Heart left ventricle (tissue), 16 donors: ENCODE measurements around the gene NUCKS1. TPM values are rescaled to one million over a fixed set of nuclear protein-coding genes. Genes with fewer than 3 reads are reported as not detected.

Source experiments
- ATAC-seq, 4 donors: fragments of 200-7000 bp; cut with Tn5 transposase; one replicate each; pipeline ENCODE4 v1.9.1; 2020 to 2022; ENCODE audit warnings: moderate library complexity in 4 of 4, mild to moderate bottlenecking in 3 of 4, moderate number of reproducible peaks in 1 of 4
- DNase-seq, 5 donors: peaks; one replicate each; pipeline ENCODE4 v3.0.0-alpha.2; 2020
- H3K27ac ChIP-seq, 12 donors: fragments of 200-600 bp; sonication (generic) in 4 of 12; one replicate each; pipeline versions ENCODE4 v1.5.0 to v1.8.0; 2016 to 2022; ENCODE audit warnings: mild to moderate bottlenecking in 2 of 12
- H3K27me3 ChIP-seq, 9 donors: fragments of 200-600 bp; sonication (generic) in 2 of 9; one replicate each; pipeline versions ENCODE4 v1.5.1 to v1.8.0; 2016 to 2022; ENCODE audit warnings: mild to moderate bottlenecking in 3 of 9
- H3K36me3 ChIP-seq, 9 donors: fragments of 200-600 bp; sonication (generic) in 2 of 9; one replicate each; pipeline versions ENCODE4 v1.5.0 to v1.8.0; 2018 to 2022; ENCODE audit warnings: mild to moderate bottlenecking in 2 of 9
- H3K4me1 ChIP-seq, 12 donors: fragments of 200-600 bp; sonication (generic) in 4 of 12; one replicate each; pipeline versions ENCODE4 v1.5.0 to v1.8.0; 2016 to 2022; ENCODE audit warnings: mild to moderate bottlenecking in 3 of 12
- H3K4me3 ChIP-seq, 12 donors: fragments of 200-600 bp; sonication (generic) in 4 of 12; one replicate each; pipeline versions ENCODE4 v1.5.0 to v1.8.0; 2017 to 2022; ENCODE audit warnings: mild to moderate bottlenecking in 9 of 12, moderate library complexity in 4 of 12
- H3K9me3 ChIP-seq, 12 donors: fragments of 200-600 bp; sonication (generic) in 4 of 12; one replicate each; pipeline versions ENCODE4 v1.5.0 to v1.8.0; 2016 to 2022; ENCODE audit warnings: mild to moderate bottlenecking in 1 of 12
- CTCF ChIP-seq, 12 donors: fragments of 200-600 bp; sonication (generic) in 4 of 12; IDR thresholded peaks; one replicate each; pipeline versions ENCODE4 v1.5.0 to v1.8.0; 2018 to 2022; ENCODE audit warnings: antibody characterized with exemption in 12 of 12, mild to moderate bottlenecking in 5 of 12
- POLR2A ChIP-seq, 2 donors: fragments of 450-650 bp; IDR thresholded peaks; one replicate each; pipeline ENCODE4 v1.6.1; 2017; ENCODE audit warnings: antibody characterized with exemption in 2 of 2, mild to moderate bottlenecking in 2 of 2, moderate library complexity in 2 of 2
- WGBS, 4 donors: extraction: QIAGEN DNeasy Blood & Tissue Kit in 2 of 4; methylation state at CpG; one replicate each; pipeline versions ENCODE4 v1.1.5 to v1.1.7; 2013 to 2018; 5-methylcytosine and 5-hydroxymethylcytosine counted together
- intact Hi-C, 10 donors: fragments of 100-400 bp; cut with DNase I; formaldehyde crosslinking; loops; one replicate each; pipeline versions ENCODE4 v1.11.1 to v1.14.2; 2022
- polyA plus RNA-seq, 2 donors: library from polyadenylated mRNA; stranded (reverse); fragments of 200-250 nt; gene quantifications; one replicate each; pipeline ENCODE4 v1.2.3, GENCODE V29; 2013
- total RNA-seq, 9 donors: library from RNA; depleted of rRNA in 2 of 9; stranded (reverse); fragments of >200 nt in 2 of 9; fragmentation: NEBNext Ultra II Directional in 3 of 9; extraction: Animal tissue kit (Norgen Biotek cat#: 25700) in 3 of 9; gene quantifications; one replicate each; pipeline versions ENCODE4 v1.1.0 to v1.2.4, GENCODE V29; 2016 to 2023
- donor health status: ischemic (EF 13 %, LVEDD 7.1; RV severe dilation, severe dysfunction).
- donor health status: healthy with polysubstance abuse.
- donor health status: DM: no; HTN: yes; CAD: no.
- donor health status: DM: no; HTN: no; CAD: no.
- donor health status: ischemic (EF 25% LVEDD 6.9; RV normal size, moderate dysfunction).
- donor health status: ischemic (EF 25% LVEDD 5.7; RV mildly dilated, moderate dysfunction).
- donor health status: healthy.
- donor health status: DM: yes; HTN: yes; CAD: no.
- donor health status: ischemic (EF 35%, LVEDD 5.7; RV mildly dilated, moderate dysfunction).
- donor health status: nonischemic (EF 11% LVEDD 7.7; RV severe dilation, severe dysfunction).
- donor health status: DM: yes; HTN: yes; CAD: no.
- donor health status: PGD.
- donor health status: ischemic (EF 29% LVEDD 5.4; RV normal size, mild dysfunction).
- donor health status: nonischemic (EF 23%, LVEDD 6.1; RV moderate dilation, normal function).

Gene NUCKS1
- total and polyA plus RNA-seq, 11 donors: 73.4 to 240 (median 198) TPM

GRCh38 chr1:205716371-205717132 is 33.4 kb downstream of the NUCKS1 start:
- DNase-seq: no peak
- TF ChIP-seq CTCF (IDR thresholded peaks at IDR 0.05) (no peak), POLR2A (IDR thresholded peaks at IDR 0.05) (no peak)
- WGBS, 4 donors: 80 to 88% (median 87%) methylated on average over 7 of the region's 7 CpGs
- peaks cover 2 to 92% (median 70%) of the 10 kb centered on the region in 9 donors for H3K36me3 ChIP-seq
- H3K27me3 ChIP-seq: no peaks in the 10 kb centered on the region
- peak overlapping the region in 1 of 12 donors; percentile 53 for H3K27ac ChIP-seq
- H3K4me1 ChIP-seq: peaks cover 0 to 20% (median 0%) of the 10 kb centered on the region in 12 donors
- no peaks in the 10 kb centered on the region for H3K9me3 ChIP-seq
- ATAC-seq: no peak
- no peak overlapping the region for H3K4me3 ChIP-seq
- intact Hi-C loops: loop anchor here in 1 of 10 donors (10.0 kb wide), 1 partner anchor 122 kb away; no protein-coding TSS in a partner anchor

- Histone ChIP-seq H3K36me3 (peaks cover 2 to 87% (median 61%) of the 10 kb centered on the region in 9 donors), H3K4me3 (no peak overlapping the region), H3K27me3 (no peaks in the 10 kb centered on the region), H3K27ac (peak overlapping the region in 1 of 12 donors; percentile 53), H3K4me1 (peaks cover 0 to 25% (median 5%) of the 10 kb centered on the region in 12 donors), H3K9me3 (no peaks in the 10 kb centered on the region)
- DNase-seq (no peak), ATAC-seq (peak in 1 of 4 donors; percentile 46)
- intact Hi-C loops: loop anchor here in 1 of 10 donors (10.0 kb wide), 1 partner anchor 121 kb away; no protein-coding TSS in a partner anchor
- TF ChIP-seq CTCF (IDR thresholded peaks at IDR 0.05): no peak
- TF ChIP-seq POLR2A (IDR thresholded peaks at IDR 0.05): no peak
- WGBS, 4 donors: 81 to 87% (median 84%) methylated on average over 5 of the region's 5 CpGs
Observed at GRCh38 chr1:205715628-205716027, 34.4 kb downstream of the NUCKS1 start.

- H3K4me3 ChIP-seq: no peak overlapping the region
- no peaks in the 10 kb centered on the region for H3K27me3 ChIP-seq
- 80 to 87% (median 85%) methylated on average over 4 of the region's 4 CpGs for WGBS, 4 donors
- H3K9me3 ChIP-seq: no peaks in the 10 kb centered on the region
- DNase-seq: no peak
- H3K4me1 ChIP-seq: peaks cover 0 to 27% (median 6%) of the 10 kb centered on the region in 12 donors
- intact Hi-C loops: loop anchor here in 5 of 10 donors (5.0 to 10.0 kb wide), 4 partner anchors 53 to 123 kb away; no protein-coding TSS in a partner anchor
- ATAC-seq: no peak
- no peak overlapping the region for H3K27ac ChIP-seq
- TF ChIP-seq POLR2A (IDR thresholded peaks at IDR 0.05): no peak
- TF ChIP-seq CTCF (IDR thresholded peaks at IDR 0.05): no peak
- H3K36me3 ChIP-seq: peaks cover 2 to 86% (median 54%) of the 10 kb centered on the region in 9 donors
Observed at GRCh38 chr1:205714906-205715246, 35.1 kb downstream of the NUCKS1 start.

GRCh38 chr1:205714190-205714905 is 35.6 kb downstream of the NUCKS1 start:
- WGBS, 4 donors: 75 to 84% (median 82%) methylated on average over 5 of the region's 5 CpGs
- H3K4me1 ChIP-seq: peaks cover 0 to 27% (median 6%) of the 10 kb centered on the region in 12 donors
- intact Hi-C loops: loop anchor here in 5 of 10 donors (5.0 to 10.0 kb wide), 4 partner anchors 52 to 122 kb away; no protein-coding TSS in a partner anchor
- DNase-seq (no peak), ATAC-seq (no peak)
- no peak overlapping the region for H3K4me3 ChIP-seq
- no peak for TF ChIP-seq POLR2A (IDR thresholded peaks at IDR 0.05)
- no peak for TF ChIP-seq CTCF (IDR thresholded peaks at IDR 0.05)
- peaks cover 2 to 85% (median 48%) of the 10 kb centered on the region in 9 donors for H3K36me3 ChIP-seq
- H3K27me3 ChIP-seq: no peaks in the 10 kb centered on the region
- H3K27ac ChIP-seq: no peak overlapping the region
- H3K9me3 ChIP-seq: no peaks in the 10 kb centered on the region
